GM13977 (cell line): ENCODE results near the gene ARFIP2.
A peak's percentile ranks its signal among the peaks of the same experiment; 100 is the strongest.

Experiments used
- DNase-seq: peaks from one replicate; pipeline ENCODE4 v3.0.0; 2012; ENCODE audit warnings: low spot score
- CTCF ChIP-seq: IDR thresholded peaks from 2 replicates; pipeline ENCODE4 v1.5.1; 2012; ENCODE audit warnings: mild to moderate bottlenecking, control low read depth; ENCODE audit not compliant: insufficient read depth; ENCODE audit errors: extremely low read depth, missing control alignments
- in situ Hi-C: fragments of 300-500 bp; cut with MboI; formaldehyde crosslinking; loops from one replicate; pipeline ENCODE4 v1.12.0; 2022; ENCODE audit warnings: low sequenced_read_pairs, low pct_unique_long_range_greater_than_20kb, mixed read lengths, inconsistent platforms; ENCODE audit not compliant: unreplicated experiment

ARFIP2 gene

GRCh38 chr11:6474806-6475500 is 6.2 kb downstream of the ARFIP2 start:
- TF ChIP-seq CTCF: no peak
- no peak for DNase-seq
- in situ Hi-C loops: no loop called here

- in situ Hi-C loops: no loop called here
- no peak for TF ChIP-seq CTCF
Measured at GRCh38 chr11:6474413-6474792, 6.7 kb downstream of the ARFIP2 start.

GRCh38 chr11:6473451-6474412 is 7.4 kb downstream of the ARFIP2 start, which contains the start of gene TRIM3:
TSS of gene TRIM3 (minus strand) at chr11:6473941. CDS start at chr11:6465695, 8,246 bp downstream.
- TF ChIP-seq CTCF: no peak
- DNase-seq: peak; percentile 96
- in situ Hi-C loops: no loop called here

More at GRCh38 chr11:6474413-6474792, 6.7 kb downstream of the ARFIP2 start:
- no peak for DNase-seq

GRCh38 chr11:6472934-6473333 is 8.2 kb downstream of the ARFIP2 start:
- in situ Hi-C loops: no loop called here
- DNase-seq: peak; percentile 39
- no peak for TF ChIP-seq CTCF

GRCh38 chr11:6469599-6469998 is 11.5 kb downstream of the ARFIP2 start:
- TF ChIP-seq CTCF: no peak
- in situ Hi-C loops: no loop called here
- no peak for DNase-seq

- in situ Hi-C loops: no loop called here
- DNase-seq: peak; percentile 88
Measured at GRCh38 chr11:6468712-6469495, 12.2 kb downstream of the ARFIP2 start.

More at GRCh38 chr11:6468712-6469495, 12.2 kb downstream of the ARFIP2 start:
- TF ChIP-seq CTCF: no peak
